NCI-H460 (cell line): ENCODE results near the gene RPH3AL. TPM values are rescaled to one million over a fixed set of nuclear protein-coding genes. Genes with fewer than 3 reads are reported as not detected.
"Not testable (repeated sequence)": the region's sequence is repeated elsewhere in the genome, so short reads cannot be mapped to it uniquely, and the experiment has no call there.

Experiments
- DNase-seq: peaks from one replicate; pipeline ENCODE4 v3.0.0-alpha.2; 2016; ENCODE audit warnings: low read depth; ENCODE audit errors: extremely low read depth
- total RNA-seq: library from RNA; depleted of rRNA; stranded (reverse); fragments of >200 nt; shearing (Covaris generic); gene quantifications from 2 replicates; pipeline ENCODE4 v1.2.3, GENCODE V29; 2014

Gene RPH3AL
- total RNA-seq, 1 experiment from 2014 or later = 34.8 TPM

DNA sequence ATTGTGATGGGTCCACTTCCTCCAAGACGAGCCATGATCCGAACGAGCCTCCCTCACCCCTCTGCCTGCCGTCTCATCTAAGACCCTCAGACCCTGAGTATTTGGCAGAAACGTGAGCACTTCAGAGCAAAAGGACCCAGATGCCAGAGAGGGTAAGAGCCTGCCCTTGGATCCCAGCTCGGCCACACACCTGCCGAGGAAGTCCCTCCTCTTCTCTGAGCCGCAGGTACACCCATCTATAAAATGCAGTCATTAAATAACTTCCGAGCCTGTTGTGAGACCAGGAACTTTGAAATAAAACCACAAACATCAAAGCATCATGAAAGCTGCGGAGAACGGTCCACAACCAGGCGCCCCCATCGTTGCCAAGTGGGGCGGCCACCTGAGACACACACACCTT lies 106.4 kb downstream of the RPH3AL start:
- no peak for DNase-seq

DNA sequence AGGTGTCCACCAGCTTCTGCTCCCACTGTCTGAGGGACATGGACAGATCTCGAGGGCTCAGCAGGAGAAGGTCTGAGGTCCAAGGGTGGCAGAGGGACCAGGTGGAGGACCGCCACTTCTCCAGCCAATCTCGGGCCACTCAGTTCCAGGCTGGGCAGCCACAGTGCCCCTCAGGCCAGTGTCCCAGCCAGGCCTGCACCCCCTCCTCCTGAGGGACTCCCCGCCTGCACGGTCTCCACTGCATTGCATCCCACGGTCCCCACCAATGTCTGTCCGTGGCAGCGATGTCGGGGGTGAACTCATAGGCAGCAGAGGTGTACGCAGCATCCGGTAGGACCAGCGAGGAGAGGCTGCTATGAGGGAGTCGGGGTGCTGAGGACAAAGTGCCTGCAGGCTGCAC lies 107.0 kb downstream of the RPH3AL start:
- DNase-seq = no peak

DNA sequence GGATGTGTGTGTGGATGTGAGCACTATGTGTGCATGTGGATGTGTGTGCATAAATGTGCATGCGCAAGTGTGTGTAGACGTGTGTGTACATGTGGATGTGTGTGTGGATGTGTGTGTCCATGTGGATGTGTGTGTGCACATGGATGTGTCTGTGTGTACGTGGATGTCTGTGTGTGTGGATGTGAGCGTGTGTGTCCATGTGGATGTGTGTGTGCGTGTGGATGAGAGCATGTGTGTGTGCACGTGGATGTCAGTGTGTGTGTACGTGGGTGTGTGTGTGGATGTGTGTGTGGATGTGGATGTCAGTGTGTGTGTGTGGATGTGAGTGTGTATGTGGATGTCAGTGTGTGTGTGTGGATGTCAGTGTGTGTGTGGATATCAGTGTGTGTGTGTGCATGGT lies 107.6 kb downstream of the RPH3AL start:
- no peak for DNase-seq

DNA sequence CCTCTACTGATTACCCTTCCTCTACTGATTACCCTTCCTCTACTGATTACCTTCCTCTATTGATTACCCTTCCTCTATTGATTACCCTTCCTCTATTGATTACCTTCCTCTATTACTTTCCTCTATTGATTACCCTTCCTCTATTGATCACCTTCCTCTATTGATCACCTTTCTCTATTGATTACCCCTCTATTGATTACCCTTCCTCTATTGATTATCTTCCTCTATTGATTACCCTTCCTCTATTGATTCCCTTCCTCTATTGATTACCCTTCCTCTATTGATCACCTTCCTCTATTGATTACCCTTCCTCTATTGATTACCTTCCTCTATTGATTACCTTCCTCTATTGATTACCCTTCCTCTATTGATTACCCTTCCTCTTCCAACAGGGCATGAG lies 108.7 kb downstream of the RPH3AL start:
- not testable (repeated sequence) for DNase-seq

DNA sequence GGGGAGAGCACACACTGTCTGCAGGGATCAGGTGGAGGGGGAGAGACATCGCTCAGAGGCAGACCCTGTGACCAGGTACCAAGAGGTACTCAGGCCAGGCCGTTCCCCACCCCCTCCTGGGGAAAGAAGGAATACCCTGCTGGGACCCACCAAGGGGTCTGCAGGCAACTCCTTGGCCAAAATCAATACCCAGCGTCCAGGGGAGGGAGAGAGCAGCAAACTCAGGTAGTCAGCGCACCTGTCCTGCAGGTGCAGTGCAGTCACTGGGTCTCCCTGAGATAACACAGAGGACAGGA lies 113.7 kb downstream of the RPH3AL start:
- no peak for DNase-seq

DNA sequence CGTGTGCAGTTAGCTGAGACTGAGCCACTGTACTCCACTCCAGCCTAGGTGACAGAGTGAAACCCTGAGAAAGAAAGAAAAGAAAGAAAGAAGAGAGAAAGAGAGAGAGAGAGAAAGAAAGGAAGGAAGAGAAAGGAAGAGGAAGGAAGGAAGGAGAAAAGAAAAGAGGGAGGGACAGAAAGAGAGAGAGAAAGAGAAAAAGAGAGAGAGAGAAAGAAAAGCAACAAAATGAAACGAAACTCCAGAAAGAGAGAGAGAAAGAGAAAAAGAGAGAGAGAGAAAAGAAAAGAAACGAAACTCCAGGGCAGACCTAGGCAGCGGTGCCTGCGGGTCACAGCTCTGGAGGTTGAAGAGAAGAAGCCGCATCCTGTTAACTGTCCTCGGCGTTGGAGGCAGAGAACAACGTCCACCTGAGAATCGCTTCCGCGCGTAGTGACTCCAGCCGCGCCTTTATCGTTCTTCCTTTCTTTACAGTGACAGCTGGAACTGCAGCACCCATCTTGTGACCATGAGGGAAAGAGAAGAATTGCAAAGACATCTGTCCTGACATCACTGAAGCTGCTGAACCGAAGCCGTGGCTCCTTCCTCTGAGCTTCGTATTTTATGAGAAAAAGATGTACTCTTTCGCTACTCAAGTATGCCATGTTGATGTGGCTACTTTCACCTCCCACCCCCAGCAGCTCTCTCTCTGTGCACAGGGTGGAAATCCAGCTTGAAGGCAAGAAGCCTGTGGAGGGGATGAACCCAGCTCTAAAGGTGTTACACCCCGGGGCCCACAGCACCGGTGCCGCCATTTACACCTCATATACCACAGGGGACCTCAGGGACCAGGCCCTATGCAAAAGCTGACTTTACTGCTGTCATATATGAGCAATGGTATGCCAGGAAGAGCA lies 114.3 kb downstream of the RPH3AL start:
- no peak for DNase-seq

DNA sequence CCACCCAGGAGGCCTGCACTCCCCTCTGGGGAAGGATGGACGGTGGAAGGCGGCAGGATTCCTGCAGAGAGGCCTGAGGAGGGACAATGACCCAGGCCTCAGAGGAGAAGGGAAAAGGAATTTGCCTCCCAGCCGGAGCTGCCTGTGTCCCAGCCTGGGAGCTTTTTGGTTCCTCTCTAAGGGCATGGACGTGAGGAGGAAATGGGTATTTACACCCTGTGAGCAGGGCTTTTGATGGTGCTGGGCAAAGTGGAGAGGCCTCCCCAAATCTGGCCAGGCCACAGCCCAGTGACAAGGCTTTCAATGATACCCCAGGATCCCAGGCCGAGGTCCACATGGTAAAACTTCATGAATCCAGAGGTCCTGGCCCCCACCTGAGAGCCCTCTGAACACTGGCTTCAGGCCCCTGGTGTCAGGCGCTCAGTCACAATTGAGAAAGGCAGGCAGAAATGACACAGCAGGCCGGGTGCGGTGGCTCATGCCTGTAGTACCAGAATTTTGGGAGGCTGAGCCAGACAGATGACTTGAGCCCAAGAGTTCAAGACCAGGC lies 115.1 kb downstream of the RPH3AL start:
- no peak for DNase-seq

DNA sequence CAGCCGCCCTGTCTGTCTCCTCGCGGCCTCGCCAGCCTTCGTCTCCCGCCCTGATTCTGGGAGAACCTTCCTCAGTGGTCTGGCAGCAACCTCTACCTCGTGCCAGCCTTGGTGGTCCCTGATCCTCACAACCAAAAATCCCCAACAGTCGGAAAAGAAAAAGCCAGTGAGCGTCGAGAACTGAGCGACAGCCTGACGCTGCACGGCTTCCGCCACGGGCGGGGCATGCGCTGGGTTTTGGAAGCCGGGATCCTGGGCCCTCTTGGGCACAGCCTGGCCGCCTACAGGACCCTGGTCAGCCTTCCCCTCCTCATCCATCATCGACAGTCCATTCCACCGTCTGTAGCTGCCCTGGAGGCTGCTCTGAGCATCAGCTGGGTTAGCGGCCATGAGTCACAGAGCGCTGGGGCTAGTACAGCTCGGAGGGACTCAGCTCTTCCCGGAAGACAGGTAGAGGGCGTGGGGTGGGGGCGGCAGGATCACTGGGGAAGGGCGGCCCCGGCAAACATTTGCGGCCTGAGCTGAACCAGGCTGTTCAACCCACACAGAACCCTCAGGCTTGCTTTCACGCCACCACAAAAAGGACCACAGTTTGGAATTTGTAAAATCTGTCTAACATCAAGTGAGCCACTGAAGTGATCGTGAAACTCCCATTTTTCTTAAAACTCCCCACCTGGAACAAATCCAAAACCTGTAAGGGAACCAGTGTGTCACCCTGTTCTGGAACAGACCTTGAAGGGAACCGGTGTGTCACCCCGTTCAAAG lies 115.8 kb downstream of the RPH3AL start:
- no peak for DNase-seq

DNA sequence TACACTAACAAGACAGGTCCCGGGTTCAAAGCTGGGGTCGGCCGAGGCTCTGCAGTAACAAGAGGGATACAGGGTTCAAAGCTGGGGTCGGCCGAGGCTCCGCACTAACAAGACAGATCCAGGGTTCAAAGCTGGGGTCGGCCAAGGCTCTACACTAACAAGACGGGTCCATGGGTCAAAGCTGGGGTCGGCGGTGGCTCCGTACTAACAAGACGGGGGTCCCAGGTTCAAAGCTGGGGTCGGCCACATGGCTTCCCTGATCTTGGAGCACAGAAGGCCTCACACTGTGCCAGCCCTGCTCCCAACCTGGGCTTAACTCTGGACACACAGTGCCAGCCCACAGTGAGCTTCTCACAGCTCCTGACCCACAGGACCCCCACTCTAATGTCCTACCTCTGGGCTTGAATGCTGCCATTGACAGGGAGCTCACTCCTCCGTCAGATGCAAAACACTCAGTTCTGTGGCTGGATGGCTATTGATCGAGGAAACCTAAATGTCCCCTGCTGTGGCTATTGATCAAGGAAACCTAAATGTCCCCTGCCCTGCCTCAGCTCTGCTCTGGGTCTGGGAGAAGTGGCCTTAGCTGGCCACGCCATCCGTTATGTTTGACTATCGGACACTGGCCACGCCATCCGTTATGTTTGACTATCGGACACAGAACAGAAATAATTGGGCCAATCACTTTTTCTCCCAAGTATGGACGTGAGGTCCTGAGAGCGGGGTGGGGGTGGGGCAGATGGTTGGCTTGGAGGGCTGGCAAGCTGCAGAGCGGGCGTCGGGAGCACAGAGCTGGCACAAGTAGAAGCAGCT lies 116.6 kb downstream of the RPH3AL start:
- DNase-seq = no peak

DNA sequence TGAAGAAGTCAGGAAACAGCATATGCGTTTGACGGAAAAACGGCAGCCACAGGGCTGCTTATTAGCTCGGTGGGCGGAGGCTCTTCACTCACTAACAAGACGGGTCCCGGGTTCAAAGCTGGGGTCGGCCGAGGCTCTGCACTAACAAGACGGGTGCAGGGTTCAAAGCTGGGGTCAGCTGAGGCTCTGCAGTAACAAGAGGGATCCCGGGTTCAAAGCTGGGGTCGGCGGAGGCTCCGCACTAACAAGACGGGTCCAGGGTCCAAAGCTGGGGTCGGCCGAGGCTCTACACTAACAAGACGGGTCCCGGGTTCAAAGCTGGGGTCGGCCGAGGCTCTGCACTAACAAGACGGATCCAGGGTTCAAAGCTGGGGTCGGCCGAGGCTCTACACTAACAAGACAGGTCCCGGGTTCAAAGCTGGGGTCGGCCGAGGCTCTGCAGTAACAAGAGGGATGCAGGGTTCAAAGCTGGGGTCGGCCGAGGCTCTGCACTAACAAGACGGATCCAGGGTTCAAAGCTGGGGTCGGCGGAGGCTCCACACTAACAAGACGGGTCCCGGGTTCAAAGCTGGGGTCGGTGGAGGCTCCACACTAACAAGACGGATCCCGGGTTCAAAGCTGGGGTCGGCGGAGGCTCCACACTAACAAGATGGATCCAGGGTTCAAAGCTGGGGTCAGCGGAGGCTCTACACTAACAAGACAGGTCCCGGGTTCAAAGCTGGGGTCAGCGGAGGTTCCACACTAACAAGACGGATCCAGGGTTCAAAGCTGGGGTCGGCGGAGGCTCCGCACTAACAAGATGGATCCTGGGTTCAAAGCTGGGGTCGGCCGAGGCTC lies 117.4 kb downstream of the RPH3AL start:
- DNase-seq = not testable (repeated sequence)

DNA sequence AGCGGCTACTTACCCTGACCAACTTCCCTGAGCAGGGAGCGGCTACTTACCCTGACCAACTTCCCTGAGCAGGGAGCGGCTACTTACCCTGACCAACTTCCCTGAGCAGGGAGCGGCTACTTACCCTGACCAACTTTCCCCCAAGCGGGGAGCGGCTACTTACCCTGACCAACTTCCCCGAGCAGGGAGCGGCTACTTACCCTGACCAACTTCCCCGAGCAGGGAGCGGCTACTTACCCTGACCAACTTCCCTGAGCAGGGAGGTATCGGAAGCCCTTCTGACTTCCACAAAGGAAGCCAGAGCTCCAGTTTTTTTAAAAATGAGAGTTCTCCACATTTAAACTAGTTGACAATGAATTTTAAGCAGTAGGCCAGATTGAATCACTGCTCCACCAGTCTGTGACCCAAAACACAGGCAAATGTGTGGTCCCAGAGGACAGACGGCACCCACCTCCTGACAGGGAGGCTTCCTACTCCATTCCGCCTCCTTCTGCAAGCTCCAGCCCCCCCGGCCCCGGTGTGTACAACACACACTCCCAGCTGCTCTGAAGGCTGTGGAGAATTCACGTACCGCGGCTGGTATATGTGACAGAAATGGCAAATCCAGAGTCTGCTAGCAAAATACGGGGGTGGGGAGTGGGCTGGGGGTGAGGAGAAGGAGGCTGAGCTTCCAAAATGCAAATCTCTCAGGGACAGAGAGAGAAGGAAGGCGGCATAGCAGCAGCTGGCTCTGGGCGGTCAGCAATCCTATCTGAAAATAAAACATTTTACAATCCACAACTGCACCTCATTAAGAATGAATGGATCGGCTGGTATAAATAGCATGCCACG lies 118.2 kb downstream of the RPH3AL start:
- DNase-seq = not testable (repeated sequence)

DNA sequence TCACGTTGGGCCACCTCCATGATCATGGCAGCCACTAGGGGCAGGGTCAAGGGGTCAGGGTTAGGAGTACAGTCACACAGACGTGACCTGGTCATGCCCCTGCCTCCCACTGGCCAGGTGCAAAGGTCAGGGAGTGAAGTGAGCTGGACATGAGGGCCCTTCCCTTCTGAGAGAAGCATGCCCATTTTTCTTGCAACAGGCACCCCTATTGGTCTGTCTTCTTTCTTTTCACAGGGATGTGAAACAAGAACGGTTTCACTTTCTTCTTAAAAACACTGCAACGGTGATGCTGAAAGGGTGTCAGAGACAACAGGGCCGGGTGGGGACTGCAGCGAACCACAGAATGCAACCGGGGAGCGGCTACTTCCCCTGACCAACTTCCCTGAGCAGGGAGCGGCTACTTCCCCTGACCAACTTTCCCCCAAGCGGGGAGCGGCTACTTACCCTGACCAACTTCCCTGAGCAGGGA lies 119.1 kb downstream of the RPH3AL start:
- no peak for DNase-seq

DNA sequence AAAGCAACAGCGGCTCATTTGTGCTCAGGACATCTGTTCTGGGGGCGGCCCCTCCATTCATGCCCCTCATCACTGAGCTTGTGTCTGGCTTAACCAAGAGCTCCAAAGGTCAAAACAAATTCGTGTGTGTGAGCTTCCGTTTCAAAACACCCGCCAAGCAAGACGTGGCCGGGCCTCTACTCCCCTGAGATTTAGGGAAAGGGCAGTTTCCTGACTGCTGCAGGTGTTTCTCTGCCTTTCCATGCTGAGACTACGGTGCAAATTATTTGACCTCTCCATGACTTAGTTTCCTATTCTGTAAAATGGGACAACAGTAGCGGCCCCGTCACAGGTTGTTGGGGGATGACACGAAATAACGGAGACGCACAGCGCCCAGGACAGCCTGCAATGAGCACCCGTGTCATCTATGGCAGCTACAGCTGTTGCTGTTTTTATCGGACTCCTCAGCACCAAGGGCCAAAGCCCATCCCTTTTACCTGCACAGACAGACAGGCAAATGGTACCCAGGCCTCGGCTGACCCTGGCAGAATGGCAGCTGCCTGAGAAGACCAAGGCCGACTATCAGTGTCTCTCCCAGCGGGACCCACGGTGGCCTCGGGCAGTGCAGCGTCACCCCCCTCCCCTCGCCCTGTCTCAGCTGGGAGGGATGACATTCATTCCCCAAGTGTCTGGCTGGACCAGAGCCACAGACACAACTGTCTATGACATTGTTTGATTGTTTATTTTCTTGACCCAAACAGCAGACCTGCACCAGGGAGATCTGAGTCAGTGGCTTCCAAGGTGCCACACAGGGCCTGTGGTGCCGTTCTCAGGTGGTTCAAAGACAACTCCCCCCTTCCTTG lies 120.4 kb downstream of the RPH3AL start:
- no peak for DNase-seq

DNA sequence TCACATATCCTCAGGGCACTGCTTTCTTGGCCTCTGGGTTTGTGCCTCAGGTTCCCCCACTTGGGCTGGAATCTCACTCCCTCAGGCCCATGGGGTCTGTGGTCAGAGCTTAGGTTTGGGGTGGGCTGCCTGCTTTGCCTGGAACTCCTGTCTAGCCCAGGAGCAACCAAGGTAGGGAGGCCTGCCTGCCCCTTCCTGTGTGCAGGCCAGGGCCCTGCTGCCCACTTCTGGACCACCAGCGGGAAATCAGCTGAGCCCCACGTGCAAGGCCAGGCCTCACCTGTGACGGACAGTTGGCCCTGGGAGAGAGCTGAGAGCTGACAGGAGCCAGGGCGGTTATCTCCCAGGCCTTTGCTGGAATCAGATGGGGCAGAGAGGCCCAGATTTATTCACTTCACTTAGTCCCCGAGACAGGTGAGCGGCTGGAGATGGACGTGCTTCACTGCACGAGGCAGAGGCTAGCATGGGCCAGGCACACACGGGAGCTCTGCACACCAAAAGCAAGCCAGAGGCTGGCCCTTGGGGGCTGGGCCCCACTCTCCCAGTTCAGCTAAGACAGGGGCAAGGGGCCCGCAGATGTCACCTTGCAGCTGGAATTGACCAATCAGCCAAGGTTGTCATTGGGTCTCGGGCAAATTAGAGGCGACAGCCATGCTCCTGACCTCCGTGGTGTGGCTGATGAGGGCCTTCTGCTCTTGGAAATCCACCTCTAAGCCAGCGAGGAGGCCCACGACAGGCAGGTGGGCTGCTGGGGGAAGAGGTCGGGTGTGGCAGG lies 121.2 kb downstream of the RPH3AL start:
- no peak for DNase-seq

DNA sequence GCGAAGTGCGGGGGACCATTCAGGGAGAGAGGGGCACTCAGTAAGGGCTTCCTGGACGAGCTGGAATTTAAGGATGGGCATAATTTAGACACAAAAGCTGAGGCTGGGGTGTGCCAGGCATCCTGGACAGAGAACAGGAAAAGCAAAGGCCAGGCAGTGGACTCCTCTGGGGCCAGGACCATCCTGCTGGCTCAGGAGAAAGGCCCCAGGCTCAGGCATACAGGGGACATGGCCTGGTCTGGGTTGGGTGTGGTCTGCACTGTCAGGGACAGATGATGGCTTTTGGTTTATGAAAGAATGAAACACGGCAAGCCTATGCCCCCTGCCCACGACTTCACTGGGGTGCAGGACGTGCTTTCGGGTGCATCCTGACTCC lies 122.2 kb downstream of the RPH3AL start:
- no peak for DNase-seq

DNA sequence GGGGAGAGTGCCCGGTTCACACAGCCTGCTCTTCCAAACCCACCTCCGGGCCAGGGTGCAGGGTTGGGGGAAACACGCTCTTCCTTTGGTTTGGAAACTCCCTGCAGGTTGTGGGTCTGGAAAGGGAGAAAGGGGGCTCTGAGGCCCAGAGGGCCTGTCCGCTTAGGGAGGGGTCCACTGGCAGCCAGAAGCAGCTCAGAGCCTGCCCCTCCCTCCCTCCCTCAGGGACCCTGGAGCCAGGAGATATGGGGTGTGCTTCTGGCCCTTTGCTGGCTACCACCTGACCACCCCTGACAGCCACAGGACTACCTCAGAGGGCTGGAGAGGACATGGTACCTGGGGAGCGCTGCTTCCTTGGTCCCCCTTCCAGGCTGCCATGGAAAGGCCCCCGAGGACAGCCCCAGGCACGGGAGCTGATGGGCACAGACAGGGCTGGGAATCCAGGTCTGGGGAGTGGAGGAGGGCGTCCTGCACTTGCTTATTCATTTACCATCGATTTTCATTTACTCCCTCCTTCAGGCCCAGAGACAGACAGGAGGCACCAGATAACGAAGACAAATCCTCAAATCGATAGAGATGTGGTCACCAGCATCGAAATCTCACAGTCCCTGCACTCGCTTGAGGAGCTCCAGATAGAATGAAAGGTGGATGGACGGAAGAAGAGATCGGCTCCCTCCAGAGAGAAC lies 122.8 kb downstream of the RPH3AL start:
- DNase-seq = no peak
